ENCODE data around the gene ATAD2B. TPM values are rescaled to one million over a fixed set of nuclear protein-coding genes. Genes with fewer than 3 reads are reported as not detected.

The ATAD2B gene
- total and polyA plus RNA-seq, 2 of the 4 experiments (the other 2 are of a cell fraction) = 1.5 to 5.0 TPM

DNA sequence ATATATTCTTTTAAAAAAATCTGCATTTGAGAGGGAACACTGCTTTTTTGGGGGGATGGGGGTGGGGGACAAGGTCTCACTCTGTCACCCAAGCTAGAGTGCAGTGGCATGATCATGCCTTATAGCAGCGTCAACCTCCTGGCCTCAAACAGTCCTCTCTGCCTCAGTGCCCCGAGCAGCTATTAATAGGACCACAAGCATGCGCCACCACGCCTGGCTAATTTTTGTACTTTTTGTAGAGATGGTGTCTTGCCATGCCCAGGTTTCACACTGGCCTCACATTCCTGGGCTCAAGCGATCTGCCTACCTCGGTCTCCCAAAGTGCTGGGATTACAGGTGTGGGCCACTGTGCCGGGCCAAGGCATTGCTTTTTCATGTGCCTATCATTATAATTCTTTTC, 154.2 kb downstream of the ATAD2B start:
- intact Hi-C loops (cut with micrococcal nuclease) = no loop called here
- H3K14ac ChIP-seq (replicated peaks; ENCODE audit: low read depth, low read length) = no peak overlapping the region
- H3K9ac ChIP-seq (ENCODE audit: low read depth, low read length) = no peak overlapping the region
- H3K79me1 ChIP-seq (ENCODE audit: low read depth in 1 of 2, low read length in 2 of 2) = no peaks in the 10 kb centered on the region; a peak in 1 of 4 replicates
- no peak overlapping the region for H2BK20ac ChIP-seq (ENCODE audit: low read depth, low read length)
- dilution Hi-C loops (cut with HindIII; ENCODE audit: low sequenced_read_pairs, unreplicated experiment) = no loop called here
- DNase-seq (no peak), ATAC-seq (ENCODE audit: low read depth) (no peak)
- no peak overlapping the region for H2BK15ac ChIP-seq (ENCODE audit: low read depth, low read length)
- no peak overlapping the region for H3K4ac ChIP-seq (ENCODE audit: low read depth, low read length)
- H3K36me3 ChIP-seq (ENCODE audit: control insufficient read depth, insufficient read depth, low read length) = peaks cover 9% of the 10 kb centered on the region
- BruUV-seq (replicated peaks) = no TSS peak
- POLR2A ChIA-PET (ENCODE audit: unreplicated experiment) = no interaction called here
- no peak overlapping the region for H3K27ac ChIP-seq (ENCODE audit: insufficient read depth, low read length)
- in situ Hi-C loops (cut with MboI; ENCODE audit: low sequenced_read_pairs) = loop anchor here (25.0 kb wide), 1 partner anchor 385 kb away; the partner anchor contains the start of gene KLHL29
- H3K56ac ChIP-seq (ENCODE audit: extremely low read depth, insufficient read depth, low read length) = no peak overlapping the region
- peaks cover 4% of the 10 kb centered on the region; the same call in 1 of the 2 replicates for H3K9me1 ChIP-seq (ENCODE audit: insufficient read depth, low read length)
- no peaks in the 10 kb centered on the region for H3K9me3 ChIP-seq (ENCODE audit: control insufficient read depth, insufficient read depth, low read length)
- no peak overlapping the region for H2BK5ac ChIP-seq (ENCODE audit: low read depth, low read length, poor library complexity, severe bottlenecking)
- H4K8ac ChIP-seq (ENCODE audit: low read depth in 2 of 2, low read length in 2 of 2) = no peak overlapping the region
- no peak overlapping the region for H3K4me3 ChIP-seq (ENCODE audit: insufficient read depth, low read depth, low read length)
- no peak overlapping the region for H4K91ac ChIP-seq (ENCODE audit: insufficient read depth, low read depth, low read length)
- no peak overlapping the region for H2BK120ac ChIP-seq (ENCODE audit: low read depth, low read length)
- no peaks in the 10 kb centered on the region for H4K20me1 ChIP-seq (ENCODE audit: insufficient read depth, low read length)
- H3K18ac ChIP-seq (ENCODE audit: low read depth, low read length) = no peak overlapping the region
- no peak overlapping the region for H2AFZ ChIP-seq (replicated peaks; ENCODE audit: low read length, poor library complexity)
- H4K5ac ChIP-seq (ENCODE audit: low read depth, low read length) = no peak overlapping the region
- no peak overlapping the region for H3K4me2 ChIP-seq (ENCODE audit: low read depth, low read length)
- no CpG with 5 or more reads among the region's 7 CpGs for WGBS, 2 experiments (ENCODE audit: extremely low coverage in 2 of 2, insufficient read length in 1 of 2)
- no peaks in the 10 kb centered on the region; the same call in 1 of the 2 replicates for H3K4me1 ChIP-seq (ENCODE audit: control insufficient read depth, insufficient read depth, low read length)
- H2AK9ac ChIP-seq (replicated peaks; ENCODE audit: low read depth, low read length, poor library complexity) = no peak overlapping the region
- H3K27me3 ChIP-seq (ENCODE audit: control insufficient read depth, insufficient read depth, low read length) = no peaks in the 10 kb centered on the region
- H2AK5ac ChIP-seq (ENCODE audit: low read depth, low read length) = no peak overlapping the region
- no peak overlapping the region for H3K23ac ChIP-seq (ENCODE audit: low read depth, low read length)
- CTCF ChIA-PET = interaction anchor here (0.9 kb wide), 1 partner anchor 9 kb away, joined by 3 read pairs; no protein-coding TSS in a partner anchor
- TF ChIP-seq RCOR1 (IDR thresholded peaks at IDR 0.05; ENCODE audit: insufficient replicate concordance, low read length) (no peak), SMC3 (IDR thresholded peaks at IDR 0.05; ENCODE audit: low read depth, low read length) (no peak), BHLHE40 (IDR thresholded peaks at IDR 0.05; ENCODE audit: low read depth, low read length) (no peak), RFX5 (IDR thresholded peaks at IDR 0.05; ENCODE audit: low read depth, low read length) (no peak), POLR2A (IDR thresholded peaks at IDR 0.05; ENCODE audit: low read depth, low read length) (no peak), MAZ (IDR thresholded peaks at IDR 0.05; ENCODE audit: borderline replicate concordance, low read depth, low read length) (no peak), RAD21 (IDR thresholded peaks at IDR 0.05; ENCODE audit: low read length) (no peak), MAFK (IDR thresholded peaks at IDR 0.05; ENCODE audit: low read depth, low read length) (no peak), FOS (IDR thresholded peaks at IDR 0.05; ENCODE audit: low read depth, low read length) (no peak)
- TF ChIP-seq, protein P1, sequence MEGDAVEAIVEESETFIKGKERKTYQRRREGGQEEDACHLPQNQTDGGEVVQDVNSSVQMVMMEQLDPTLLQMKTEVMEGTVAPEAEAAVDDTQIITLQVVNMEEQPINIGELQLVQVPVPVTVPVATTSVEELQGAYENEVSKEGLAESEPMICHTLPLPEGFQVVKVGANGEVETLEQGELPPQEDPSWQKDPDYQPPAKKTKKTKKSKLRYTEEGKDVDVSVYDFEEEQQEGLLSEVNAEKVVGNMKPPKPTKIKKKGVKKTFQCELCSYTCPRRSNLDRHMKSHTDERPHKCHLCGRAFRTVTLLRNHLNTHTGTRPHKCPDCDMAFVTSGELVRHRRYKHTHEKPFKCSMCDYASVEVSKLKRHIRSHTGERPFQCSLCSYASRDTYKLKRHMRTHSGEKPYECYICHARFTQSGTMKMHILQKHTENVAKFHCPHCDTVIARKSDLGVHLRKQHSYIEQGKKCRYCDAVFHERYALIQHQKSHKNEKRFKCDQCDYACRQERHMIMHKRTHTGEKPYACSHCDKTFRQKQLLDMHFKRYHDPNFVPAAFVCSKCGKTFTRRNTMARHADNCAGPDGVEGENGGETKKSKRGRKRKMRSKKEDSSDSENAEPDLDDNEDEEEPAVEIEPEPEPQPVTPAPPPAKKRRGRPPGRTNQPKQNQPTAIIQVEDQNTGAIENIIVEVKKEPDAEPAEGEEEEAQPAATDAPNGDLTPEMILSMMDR (conservative IDR thresholded peaks at IDR 0.05; ENCODE audit: low read depth, low read length) = no peak
